GM13977 (cell line): ENCODE results near the gene CCDC102B.

Experiments
- DNase-seq: peaks from one replicate; pipeline ENCODE4 v3.0.0; 2012; ENCODE audit warnings: low spot score
- in situ Hi-C: fragments of 300-500 bp; cut with MboI; formaldehyde crosslinking; loops from one replicate; pipeline ENCODE4 v1.12.0; 2022; ENCODE audit warnings: low sequenced_read_pairs, low pct_unique_long_range_greater_than_20kb, mixed read lengths, inconsistent platforms; ENCODE audit not compliant: unreplicated experiment
- TF ChIP-seq, protein P1 (sequence below): IDR thresholded peaks from 2 replicates; pipeline ENCODE4 v1.5.1; 2012; ENCODE audit warnings: mild to moderate bottlenecking, control low read depth; ENCODE audit not compliant: insufficient read depth; ENCODE audit errors: extremely low read depth, missing control alignments

CCDC102B gene

DNA sequence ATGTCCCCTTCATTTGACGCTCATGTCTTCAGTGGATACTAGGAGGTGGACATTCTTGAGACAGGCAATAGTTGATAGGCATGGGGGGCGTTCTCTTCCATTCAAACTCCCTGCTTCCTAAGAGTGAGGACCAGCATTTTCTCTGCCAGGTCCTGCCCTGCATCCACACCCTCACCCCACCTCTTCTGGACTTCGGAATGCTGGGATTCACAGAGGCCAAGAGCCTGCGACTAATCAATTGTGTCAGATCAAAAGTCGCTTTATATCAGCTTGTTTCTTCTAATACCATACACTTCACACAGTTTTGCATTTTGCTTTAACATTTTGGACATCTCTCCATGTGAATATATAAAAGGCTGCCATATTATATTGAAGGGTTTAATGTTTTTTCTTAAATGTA, 210.7 kb downstream of the CCDC102B start:
- in situ Hi-C loops, result no loop called here
- no peak for DNase-seq
- TF ChIP-seq, protein P1, sequence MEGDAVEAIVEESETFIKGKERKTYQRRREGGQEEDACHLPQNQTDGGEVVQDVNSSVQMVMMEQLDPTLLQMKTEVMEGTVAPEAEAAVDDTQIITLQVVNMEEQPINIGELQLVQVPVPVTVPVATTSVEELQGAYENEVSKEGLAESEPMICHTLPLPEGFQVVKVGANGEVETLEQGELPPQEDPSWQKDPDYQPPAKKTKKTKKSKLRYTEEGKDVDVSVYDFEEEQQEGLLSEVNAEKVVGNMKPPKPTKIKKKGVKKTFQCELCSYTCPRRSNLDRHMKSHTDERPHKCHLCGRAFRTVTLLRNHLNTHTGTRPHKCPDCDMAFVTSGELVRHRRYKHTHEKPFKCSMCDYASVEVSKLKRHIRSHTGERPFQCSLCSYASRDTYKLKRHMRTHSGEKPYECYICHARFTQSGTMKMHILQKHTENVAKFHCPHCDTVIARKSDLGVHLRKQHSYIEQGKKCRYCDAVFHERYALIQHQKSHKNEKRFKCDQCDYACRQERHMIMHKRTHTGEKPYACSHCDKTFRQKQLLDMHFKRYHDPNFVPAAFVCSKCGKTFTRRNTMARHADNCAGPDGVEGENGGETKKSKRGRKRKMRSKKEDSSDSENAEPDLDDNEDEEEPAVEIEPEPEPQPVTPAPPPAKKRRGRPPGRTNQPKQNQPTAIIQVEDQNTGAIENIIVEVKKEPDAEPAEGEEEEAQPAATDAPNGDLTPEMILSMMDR, result no peak

DNA sequence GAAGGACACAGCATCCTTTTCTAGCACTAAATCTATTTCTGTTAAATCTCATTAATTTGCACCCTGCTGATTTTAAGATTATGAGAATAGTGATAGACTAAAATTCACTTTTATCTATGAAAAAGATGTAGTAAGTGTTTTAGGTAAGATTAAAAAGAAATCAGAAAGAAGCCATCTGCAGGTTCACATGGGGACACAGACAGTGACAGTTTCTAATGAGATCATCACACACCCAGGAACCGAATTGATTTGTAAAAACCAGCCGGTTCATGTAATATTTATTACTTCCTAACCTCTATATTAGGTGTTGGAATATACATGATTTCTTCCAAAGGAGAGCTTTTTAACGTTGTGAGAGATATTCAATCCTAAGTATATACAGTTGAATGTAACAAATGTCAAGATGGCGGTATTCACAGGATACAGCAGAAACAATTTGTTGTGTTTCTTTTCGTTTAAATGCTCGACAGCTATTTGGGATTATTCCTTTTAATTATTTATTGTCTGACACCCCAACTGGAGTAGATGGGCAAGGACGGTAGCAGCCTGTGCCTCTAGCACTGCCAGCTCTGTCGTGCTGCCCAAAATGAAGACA, 223.4 kb downstream of the CCDC102B start:
- in situ Hi-C loops, result no loop called here
- no peak for DNase-seq
- TF ChIP-seq, protein P1, result no peak

DNA sequence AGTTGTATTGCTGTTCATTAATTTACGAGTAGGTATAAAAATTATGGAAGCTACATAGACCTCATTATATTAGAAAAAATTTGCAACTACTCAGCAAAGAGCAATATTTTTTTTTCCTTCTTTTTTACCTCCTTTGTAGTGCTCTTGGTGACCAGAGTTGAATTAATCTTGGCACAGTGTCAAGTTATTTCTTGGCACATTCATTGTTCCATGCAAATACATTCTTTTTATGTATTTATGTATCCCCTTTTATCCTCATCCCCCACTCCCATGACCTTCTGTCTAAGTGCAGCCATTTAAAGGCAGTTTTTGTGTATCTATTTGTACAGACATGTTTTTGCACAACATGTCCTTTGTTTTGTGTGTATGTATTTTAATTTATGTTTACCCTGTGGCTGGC, 224.5 kb downstream of the CCDC102B start:
- no peak for DNase-seq
- TF ChIP-seq, protein P1, result no peak
- in situ Hi-C loops, result no loop called here

DNA sequence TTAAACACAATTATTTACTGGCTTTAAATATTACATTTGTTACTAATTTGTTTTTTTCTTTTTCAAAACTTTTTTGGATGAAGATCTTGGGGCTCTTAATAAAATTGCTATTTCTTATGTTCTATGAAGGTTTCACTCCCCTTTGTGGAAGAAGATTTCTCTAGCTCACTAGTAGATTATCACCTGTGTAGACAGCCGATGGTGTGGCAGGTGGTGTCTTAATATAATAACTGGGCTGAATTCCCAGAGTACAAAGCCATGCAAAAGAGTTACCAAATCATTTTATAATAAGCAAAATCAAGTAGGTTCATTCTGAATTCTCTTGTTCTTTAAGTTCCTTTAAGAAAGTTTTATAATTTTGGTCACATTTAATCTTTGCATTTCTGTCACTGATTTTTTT, 233.7 kb downstream of the CCDC102B start:
- in situ Hi-C loops, result no loop called here
- no peak for DNase-seq
- TF ChIP-seq, protein P1, result no peak

DNA sequence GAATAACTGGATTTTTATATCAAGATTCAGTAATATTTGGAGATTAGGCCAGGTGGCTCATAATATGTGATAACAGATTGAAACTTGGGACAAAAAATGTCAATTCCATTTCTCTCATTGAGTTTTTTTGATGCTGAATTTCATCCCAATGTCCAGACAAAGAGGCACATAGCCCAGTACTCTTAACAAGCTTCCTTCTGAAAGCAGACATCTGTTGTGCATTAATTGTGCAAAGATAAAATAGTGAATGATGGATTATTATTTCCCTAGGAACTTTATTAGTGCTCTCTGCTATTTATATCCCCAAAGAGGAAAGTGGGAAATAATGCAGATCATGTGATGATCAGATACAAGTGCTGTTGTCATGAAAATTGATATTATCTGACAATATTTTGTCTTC, 234.1 kb downstream of the CCDC102B start:
- in situ Hi-C loops, result no loop called here
- DNase-seq, result no peak
- TF ChIP-seq, protein P1, result no peak

DNA sequence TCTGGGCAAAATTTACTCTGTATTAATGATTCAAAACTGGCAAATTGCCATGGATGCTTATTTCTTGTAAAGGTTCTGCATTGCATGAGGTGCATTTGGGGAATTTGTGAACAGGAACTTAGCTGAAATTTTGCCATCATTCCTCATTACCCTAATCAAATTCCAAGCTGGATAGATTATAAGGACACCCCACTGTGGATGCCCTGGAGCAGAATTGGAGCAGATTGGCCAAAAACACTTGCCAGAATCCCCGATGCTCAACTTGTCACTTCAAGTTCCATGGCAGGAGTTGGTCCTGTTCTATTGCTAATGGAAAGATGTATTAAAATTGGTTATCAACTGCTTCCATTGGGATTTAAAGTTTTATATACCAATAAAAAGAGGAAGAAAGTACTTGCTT, 237.9 kb downstream of the CCDC102B start:
- in situ Hi-C loops, result no loop called here
- TF ChIP-seq, protein P1, result no peak
- DNase-seq, result no peak

DNA sequence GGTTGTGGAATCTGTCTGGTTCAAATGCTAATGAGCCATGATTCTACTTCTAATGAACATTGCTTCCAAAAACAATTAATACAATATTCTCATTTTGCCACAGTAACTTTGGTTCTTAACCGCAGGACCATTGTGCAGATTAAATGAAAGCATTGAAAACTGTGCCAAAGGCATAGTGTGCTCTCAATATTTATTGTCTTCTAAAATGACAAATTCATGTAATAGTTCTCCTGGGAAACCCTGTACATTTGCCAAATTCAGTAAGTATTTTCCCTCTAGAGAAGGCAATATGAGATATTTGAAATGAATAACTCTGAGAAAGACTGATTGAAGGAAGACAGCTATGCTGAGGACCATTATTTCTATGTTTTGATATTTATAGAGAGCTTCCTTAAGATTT, 246.3 kb downstream of the CCDC102B start:
- TF ChIP-seq, protein P1, result no peak
- DNase-seq, result no peak
- in situ Hi-C loops, result no loop called here
